Activated T-helper 1 cell treated with Interleukin-2 at 50 U/mL for 16 hours (primary cell): ENCODE measurements around the gene PTCH2.

Experiments
- DNase-seq: peaks from one replicate; pipeline ENCODE4 v3.0.0-alpha.2; 2020; ENCODE audit warnings: low read depth

The PTCH2 gene

GRCh38 chr1:44842862-44843655 lies at the start of gene PTCH2:
PTCH2 (minus strand) TSS chr1:44843253; CDS start chr1:44842932, 321 bp downstream.
- no peak for DNase-seq

GRCh38 chr1:44890007-44890406 lies 47.0 kb upstream of the PTCH2 start:
- no peak for DNase-seq

DNA sequence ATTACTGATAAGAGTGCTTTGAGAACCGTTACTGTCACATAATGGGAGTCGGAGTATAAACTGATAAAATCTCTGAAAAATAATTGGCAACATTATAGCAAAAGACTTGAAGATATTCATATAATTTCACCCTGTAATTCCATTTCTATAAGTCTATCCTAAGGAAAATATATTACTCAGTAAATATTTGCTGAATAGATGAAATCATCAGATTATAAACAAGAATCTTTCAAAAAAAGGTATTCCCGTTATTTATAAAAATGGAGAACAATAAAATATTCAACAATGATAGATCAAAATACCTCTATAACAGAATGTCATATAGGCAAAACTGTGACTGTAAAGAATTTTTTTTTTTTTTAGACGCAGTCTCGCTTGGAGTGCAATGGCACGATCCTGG lies 42.4 kb upstream of the PTCH2 start:
- DNase-seq: no peak

GRCh38 chr1:44884746-44885145 lies 41.7 kb upstream of the PTCH2 start:
- no peak for DNase-seq

GRCh38 chr1:44881011-44881632 lies 38.1 kb upstream of the PTCH2 start:
- no peak for DNase-seq

GRCh38 chr1:44874155-44874554 lies 31.1 kb upstream of the PTCH2 start:
- DNase-seq: no peak

GRCh38 chr1:44870096-44870495 lies 27.0 kb upstream of the PTCH2 start:
- no peak for DNase-seq

DNA sequence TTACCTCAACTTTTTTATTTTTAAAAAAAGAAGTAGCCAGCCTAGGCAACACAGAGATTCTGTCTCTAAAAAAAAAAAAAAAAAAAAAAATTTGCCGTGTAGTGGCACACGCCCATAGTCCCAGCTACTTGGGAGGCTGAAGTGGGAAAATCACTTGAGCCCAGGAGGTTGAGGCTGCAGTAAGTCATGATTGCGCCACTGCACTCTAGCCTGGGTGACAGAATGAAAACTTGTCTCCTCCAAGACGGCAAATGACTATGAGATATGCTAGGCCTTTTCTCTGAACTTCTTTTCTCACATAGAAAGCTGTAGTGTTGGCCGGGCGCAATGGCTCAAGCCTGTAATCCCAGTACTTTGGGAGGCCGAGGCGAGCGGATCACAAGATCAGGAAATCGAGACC lies 24.7 kb upstream of the PTCH2 start:
- no peak for DNase-seq

DNA sequence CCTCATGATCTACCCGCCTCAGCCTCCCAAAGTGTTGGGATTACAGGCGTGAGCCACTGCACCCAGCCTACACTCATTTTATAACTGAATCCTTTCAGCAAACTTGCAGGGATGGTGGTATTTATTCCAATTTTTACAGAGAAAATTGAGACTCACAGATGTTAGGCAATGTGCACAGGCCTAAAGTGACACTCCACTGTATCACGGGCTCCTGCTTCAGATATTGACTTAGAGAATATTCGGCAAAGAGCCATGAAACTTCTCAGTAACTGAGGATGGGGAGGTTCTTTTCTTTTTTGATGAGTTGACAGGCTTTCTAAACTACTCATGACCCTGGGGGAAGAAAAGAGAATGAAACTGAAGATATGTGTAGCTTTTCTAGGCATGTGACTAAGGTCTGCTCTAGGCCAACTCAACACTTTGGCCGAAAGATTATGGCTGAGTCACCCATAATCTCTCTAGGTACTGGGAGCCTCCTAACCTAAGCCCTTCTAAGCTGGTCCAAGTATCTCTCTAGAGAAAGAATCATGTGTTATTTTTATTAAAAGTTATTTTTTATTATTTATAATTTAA lies 19.9 kb upstream of the PTCH2 start:
- DNase-seq: no peak

- DNase-seq: no peak
These were observed 17.9 kb upstream of the PTCH2 start for GRCh38 chr1:44860891-44861425.

DNA sequence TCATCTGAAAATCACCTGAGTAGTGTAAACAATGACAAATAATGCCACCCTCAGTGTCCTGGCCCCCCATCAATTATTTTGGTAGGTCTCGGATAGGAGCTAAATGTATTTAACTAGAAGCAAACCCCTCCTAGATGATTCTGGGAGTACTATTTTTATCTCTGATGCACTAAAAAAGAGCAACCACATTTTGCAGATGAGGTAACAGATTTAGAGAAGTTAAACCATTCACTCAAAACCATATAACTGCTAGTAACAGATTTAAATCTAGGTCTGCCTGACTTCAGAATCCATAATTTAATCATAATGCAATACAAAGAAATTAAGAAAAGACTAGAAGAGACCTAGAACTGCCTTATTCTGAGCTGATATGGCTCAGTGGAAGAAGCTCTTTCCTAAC lies 17.3 kb upstream of the PTCH2 start:
- no peak for DNase-seq

DNA sequence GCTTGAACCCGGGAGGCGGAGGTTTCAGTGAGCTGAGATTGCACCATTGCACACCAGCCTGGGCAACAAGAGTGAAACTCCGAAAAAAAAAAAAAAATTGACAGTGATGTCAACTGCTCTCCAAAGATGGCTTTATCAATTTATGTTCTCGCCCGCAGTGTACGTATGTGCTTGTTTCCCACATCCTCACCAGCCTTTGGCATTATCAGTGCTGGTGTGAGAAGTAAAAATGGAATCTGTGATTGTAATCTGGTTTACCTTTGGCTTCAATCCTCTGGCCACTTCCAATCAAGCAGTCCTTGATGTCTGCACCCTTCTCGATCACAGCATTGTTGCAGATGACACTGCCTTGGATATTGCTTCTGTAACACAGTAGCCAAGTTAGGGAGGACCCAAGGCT lies 14.4 kb upstream of the PTCH2 start:
- no peak for DNase-seq

GRCh38 chr1:44855742-44856141 lies 12.7 kb upstream of the PTCH2 start:
- DNase-seq: no peak

DNA sequence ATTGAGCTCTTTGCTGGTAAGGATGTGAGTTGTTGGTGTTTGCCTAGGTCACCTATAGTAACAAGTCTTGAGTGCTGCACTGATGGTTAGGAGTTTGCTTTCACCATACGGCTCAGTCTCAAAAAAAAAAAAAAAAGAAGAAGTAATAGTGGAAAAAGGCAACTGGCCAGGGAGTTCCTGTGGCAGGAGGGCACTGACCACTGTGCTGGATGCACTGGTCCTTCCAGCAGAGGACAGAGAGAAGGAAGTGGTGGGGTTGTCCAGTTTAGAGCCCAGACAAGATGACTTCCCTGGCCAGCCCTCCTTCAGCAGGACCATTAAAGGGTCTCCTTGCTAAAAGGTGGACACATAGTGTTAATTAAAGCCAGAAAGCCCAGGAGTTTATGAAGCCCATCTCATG lies 11.9 kb upstream of the PTCH2 start:
- DNase-seq: no peak

DNA sequence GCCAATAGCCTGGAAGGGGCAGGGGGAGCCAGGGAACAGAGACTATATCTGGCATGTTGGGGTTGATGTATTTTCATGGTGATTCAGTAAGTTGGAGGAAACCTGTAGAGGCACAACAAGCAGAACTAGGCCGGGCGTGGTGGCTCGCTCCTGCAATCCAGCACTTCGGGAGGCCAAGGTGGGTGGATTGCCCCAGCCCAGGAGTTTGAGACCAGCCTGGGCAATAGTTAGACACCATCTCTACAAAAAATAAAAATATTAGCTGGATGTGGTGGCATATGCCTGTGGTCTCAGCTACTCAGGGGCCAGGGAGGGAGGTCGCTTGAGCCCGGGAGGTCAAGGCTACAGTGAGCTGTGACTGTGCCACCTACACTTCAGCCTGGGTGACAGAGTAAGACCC lies 10.1 kb upstream of the PTCH2 start:
- no peak for DNase-seq

DNA sequence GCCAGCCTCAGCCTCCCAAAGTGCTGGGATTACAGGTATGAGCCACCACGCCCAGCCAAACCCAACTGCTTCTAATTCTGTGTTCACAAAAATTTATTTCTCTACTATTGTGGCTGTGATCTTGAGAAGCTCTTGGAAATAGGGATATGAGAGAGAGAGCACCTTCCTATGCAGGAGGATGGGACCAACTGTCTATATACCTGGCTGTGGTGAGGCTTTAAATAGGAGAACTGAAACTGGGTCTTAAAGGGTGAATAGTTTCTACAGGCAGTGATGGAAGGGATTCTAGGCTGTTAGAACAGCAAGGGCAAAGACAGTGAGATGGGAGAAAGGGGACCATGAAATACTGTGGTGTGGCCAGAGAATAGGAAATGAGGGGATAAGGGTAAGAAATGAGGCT lies 8.3 kb upstream of the PTCH2 start:
- DNase-seq: no peak

DNA sequence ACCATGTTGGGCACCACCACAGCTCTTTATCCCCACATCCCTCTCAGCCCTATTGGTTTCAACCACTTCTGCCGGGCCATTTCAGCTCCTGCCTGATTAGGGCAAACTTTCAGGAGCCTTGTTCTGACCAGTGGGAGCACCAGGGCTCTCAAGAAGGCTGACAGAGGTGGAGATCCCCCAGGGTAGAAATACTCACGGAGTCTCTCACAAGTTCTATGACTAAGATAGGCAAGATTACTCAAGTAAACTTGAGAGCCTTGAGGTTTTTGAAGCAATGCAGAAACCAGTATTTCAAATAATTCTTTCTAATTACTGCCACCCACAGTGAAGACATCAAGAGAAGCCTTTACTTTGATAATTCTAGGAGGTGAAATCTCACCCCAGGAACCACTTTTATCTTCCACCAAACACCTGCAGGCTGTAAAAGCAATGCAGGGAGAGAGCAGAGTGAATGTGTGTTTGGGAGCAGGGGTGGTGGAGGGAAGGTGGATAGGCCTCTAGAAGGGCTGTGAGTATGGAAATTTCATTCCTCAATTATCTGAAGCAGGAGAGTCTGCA lies 6.6 kb upstream of the PTCH2 start:
- DNase-seq: no peak

DNA sequence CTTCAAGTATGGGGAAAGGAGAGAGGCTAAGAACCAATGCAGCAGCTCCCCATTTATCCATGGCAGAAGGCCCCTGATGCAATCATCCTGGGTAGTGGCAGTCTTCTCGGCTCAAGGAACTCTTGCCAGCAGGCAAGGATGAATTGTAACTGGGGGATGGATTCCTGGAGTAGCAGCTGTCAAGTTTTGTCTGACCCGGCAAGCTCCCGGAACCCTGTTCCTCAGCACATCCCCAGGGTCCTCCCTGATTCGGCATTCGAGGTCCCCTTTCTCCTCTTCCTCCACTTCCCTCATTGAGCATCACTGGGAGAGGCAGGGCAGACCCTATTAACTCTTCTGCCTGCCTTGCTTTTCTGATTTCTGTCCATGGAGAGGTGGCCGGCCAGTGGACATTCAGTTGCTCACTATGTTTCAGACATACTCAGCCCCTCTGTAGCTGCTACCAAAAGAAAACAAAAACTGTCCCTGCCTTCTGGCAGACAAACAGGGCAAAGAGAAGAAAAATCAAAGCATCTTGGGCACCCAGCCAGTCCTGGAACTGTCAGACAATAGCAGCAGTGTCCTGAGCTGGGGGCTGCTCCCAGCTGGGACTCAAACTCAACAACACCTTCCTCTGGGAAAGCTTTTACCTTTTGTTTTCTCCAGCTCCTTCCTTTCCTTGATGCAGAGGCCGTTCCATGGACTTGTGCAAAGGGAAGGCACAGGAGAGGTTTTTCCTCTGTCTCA lies 5.6 kb upstream of the PTCH2 start:
- no peak for DNase-seq

- no peak for DNase-seq
These were observed 4.8 kb upstream of the PTCH2 start for GRCh38 chr1:44847845-44848244.

GRCh38 chr1:44846985-44847384 lies 3.9 kb upstream of the PTCH2 start:
- no peak for DNase-seq

DNA sequence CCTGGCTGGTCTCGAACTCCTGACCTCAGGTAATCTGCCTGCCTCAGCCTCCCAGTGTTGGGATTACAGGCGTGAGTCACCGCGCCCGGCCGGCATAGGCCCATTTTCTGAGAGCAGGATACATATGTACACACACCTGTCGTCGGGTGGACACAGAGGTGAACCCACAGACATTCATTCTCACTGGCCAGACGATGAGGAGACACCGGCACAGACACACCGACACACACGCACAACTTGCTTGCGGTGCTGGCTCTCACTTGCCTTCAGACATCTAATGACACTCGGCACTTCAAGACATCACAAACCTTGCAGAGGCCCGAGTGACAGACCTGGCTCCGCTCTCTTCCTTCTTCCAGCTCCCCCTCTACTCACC lies 579 bp downstream of the PTCH2 start:
- DNase-seq: no peak

GRCh38 chr1:44839576-44839975 lies 3.5 kb downstream of the PTCH2 start:
- DNase-seq: no peak
